K562 (cell line): Measurements from ENCODE around the gene MPV17L2. TPM values are rescaled to one million over a fixed set of nuclear protein-coding genes. Genes with fewer than 3 reads are reported as not detected.

ENCODE experiments used
- ADNP ChIP-seq: fragments of 200-800 bp; sonication (Bioruptor generic); IDR thresholded peaks from 2 replicates; pipeline ENCODE4 v1.6.1; 2016; ENCODE audit warnings: missing genetic modification characterization, missing compliant biosample characterization
- ARID1B ChIP-seq: fragments of 450-650 bp; IDR thresholded peaks from 2 replicates; pipeline ENCODE4 v1.6.1; 2016; ENCODE audit warnings: antibody characterized with exemption, mild to moderate bottlenecking, inconsistent platforms
- ASH1L ChIP-seq: fragments of 450-650 bp; IDR thresholded peaks from 2 replicates; pipeline ENCODE4 v1.6.1; 2018; ENCODE audit warnings: borderline replicate concordance, mild to moderate bottlenecking, low read depth; ENCODE audit not compliant: partially characterized antibody
- ATF1 ChIP-seq, 2 experiments: fragments of 450-650 bp in 1 of 2; IDR thresholded peaks; 2 replicates each; pipeline ENCODE4 v1.6.1; 2016; ENCODE audit warnings: missing compliant biosample characterization in 1 of 2, missing genetic modification characterization in 1 of 2
- CXXC5 ChIP-seq: fragments of 250-450 bp; sonication (Bioruptor Pico); IDR thresholded peaks from 2 replicates; pipeline ENCODE4 v1.8.0; 2022; ENCODE audit warnings: inconsistent platforms, mild to moderate bottlenecking, moderate library complexity
- ETV5 ChIP-seq: sonication (generic); formaldehyde crosslinking; IDR thresholded peaks from 2 replicates; pipeline ENCODE4 v1.4.0; 2020; ENCODE audit warnings: low read depth, mild to moderate bottlenecking, missing genetic modification reagents
- ETV6 ChIP-seq, 3 experiments: fragments of 150-350 bp in 1 of 3; sonication (generic) in 1 of 3; formaldehyde crosslinking in 1 of 3; IDR thresholded peaks; 2 replicates each; pipeline versions ENCODE4 v1.6.1 to v1.8.0; 2014 to 2022; ENCODE audit warnings: borderline replicate concordance in 2 of 3, low read depth in 2 of 3, antibody characterized with exemption in 1 of 3, low read length in 1 of 3, mild to moderate bottlenecking in 1 of 3, missing genetic modification reagents in 1 of 3
- MEF2D ChIP-seq: conservative IDR thresholded peaks from 2 replicates; pipeline ENCODE4 v1.6.1; 2016; ENCODE audit warnings: low read depth, missing genetic modification characterization, missing compliant biosample characterization
- MYC ChIP-seq, 2 experiments: fragments of 250-450 bp in 1 of 2; sonication (Bioruptor Pico) in 1 of 2; IDR thresholded peaks; 2 replicates each; pipeline versions ENCODE4 v1.5.1 to v1.6.1; 2012 to 2021; ENCODE audit warnings: low read depth in 2 of 2, borderline replicate concordance in 1 of 2, improper control_type of control experiment in 1 of 2, low read length in 1 of 2, mild to moderate bottlenecking in 1 of 2, moderate library complexity in 1 of 2
- NR0B1 ChIP-seq: fragments of 450-650 bp; IDR thresholded peaks from one replicate; pipeline ENCODE4 v1.6.1; 2018; ENCODE audit warnings: mild to moderate bottlenecking, moderate library complexity; ENCODE audit not compliant: partially characterized antibody
- PCBP2 ChIP-seq: fragments of 200-400 bp; formaldehyde crosslinking; IDR thresholded peaks from 2 replicates; pipeline ENCODE4 v1.6.1; 2018; ENCODE audit warnings: low read length, low read depth, mild to moderate bottlenecking, moderate library complexity; ENCODE audit not compliant: poor library complexity, severe bottlenecking
- PHF20 ChIP-seq: fragments of 450-650 bp; IDR thresholded peaks from 2 replicates; pipeline ENCODE4 v1.6.1; 2018; ENCODE audit not compliant: partially characterized antibody
- TAF9B ChIP-seq: fragments of 450-650 bp; IDR thresholded peaks from 2 replicates; pipeline ENCODE4 v1.6.1; 2018; ENCODE audit warnings: mild to moderate bottlenecking; ENCODE audit not compliant: partially characterized antibody
- THRB ChIP-seq: fragments of 450-650 bp; formaldehyde crosslinking; conservative IDR thresholded peaks from 2 replicates; pipeline ENCODE4 v1.4.0; 2022; ENCODE audit warnings: mild to moderate bottlenecking, missing genetic modification characterization
- ZC3H8 ChIP-seq: fragments of 450-650 bp; IDR thresholded peaks from 2 replicates; pipeline ENCODE4 v1.6.1; 2017
- ZNF354B ChIP-seq: fragments of 250-450 bp; sonication (Bioruptor Pico); IDR thresholded peaks from 2 replicates; pipeline ENCODE4 v1.4.0; 2020
- ZNF41 ChIP-seq: fragments of 250-450 bp; sonication (Bioruptor Pico); conservative IDR thresholded peaks from 2 replicates; pipeline ENCODE4 v1.4.0; 2020; ENCODE audit warnings: mild to moderate bottlenecking
- ZNF518B ChIP-seq: fragments of 250-450 bp; sonication (Bioruptor Pico); IDR thresholded peaks from 2 replicates; pipeline ENCODE4 v1.5.0; 2021; ENCODE audit warnings: mild to moderate bottlenecking, moderate library complexity
- ZNF778 ChIP-seq: fragments of 450-650 bp; formaldehyde crosslinking; IDR thresholded peaks from 2 replicates; pipeline ENCODE4 v1.4.0; 2020; ENCODE audit warnings: mild to moderate bottlenecking, moderate library complexity
- polyA plus RNA-seq, 8 experiments: library from polyadenylated mRNA; depleted of rRNA in 4 of 8; stranded (reverse) in 5 of 8; unstranded in 3 of 8; fragments of >200 nt; fragmentation: Nextera tagmentation in 2 of 8; fragmentation: Illumina TruSeq in 1 of 8; extraction: Ambion mirVana in 2 of 8; extraction: Trizol in 1 of 8; gene quantifications; 2 replicates each; pipeline versions ENCODE4 v1.2.1 to v1.2.3, GENCODE V29; 2011 to 2014; ENCODE audit warnings: inconsistent platforms in 1 of 8, missing spikeins in 1 of 8
- total RNA-seq, 7 experiments: library from RNA; depleted of rRNA in 6 of 7; stranded (reverse); fragments of >200 nt in 6 of 7; fragmentation: Illumina TruSeq in 2 of 7; extraction: Trizol in 2 of 7; gene quantifications; 2 replicates each; pipeline versions ENCODE4 v1.2.1 to v1.2.3, GENCODE V29; 2011 to 2021; ENCODE audit warnings: low replicate concordance in 1 of 7
- TF ChIP-seq, protein P1 (sequence below): fragments of 250-450 bp; sonication (Bioruptor Pico); IDR thresholded peaks from 2 replicates; pipeline ENCODE4 v1.4.0; 2020

MPV17L2 gene
- total and polyA plus RNA-seq, 9 of the 15 experiments (the other 6 are each of a cell fraction or from before 2014, with no cell fraction given), result 10.6 to 60.2 (median 28.5) TPM

GRCh38 chr19:18233224-18233825 is 40.3 kb downstream of the MPV17L2 start (continued):
- TF ChIP-seq ZNF41 (CRISPR knock-in tag) (no peak), ZNF518B (CRISPR knock-in tag) (no peak), ETV5 (CRISPR knock-in tag) (peak; percentile 81), MEF2D (peak; percentile 61; the same call in 1 of the 2 replicates), ZNF778 (CRISPR knock-in tag) (no peak), MYC (IDR thresholded peaks at IDR 0.05; ENCODE audit: low read depth, low read length) (0 out of 2 replicates have a peak, but pooled peaks have one; percentile 18), MYC (CRISPR knock-in tag; IDR thresholded peaks at IDR 0.05; ENCODE audit: borderline replicate concordance, low read depth) (no peak), ETV6 (IDR thresholded peaks at IDR 0.05; ENCODE audit: borderline replicate concordance in 1 of 2, low read depth in 2 of 2, low read length in 1 of 2) (no peak), ETV6 (CRISPR knock-in tag; IDR thresholded peaks at IDR 0.05; ENCODE audit: borderline replicate concordance) (0 out of 2 replicates have a peak, but pooled peaks have one; percentile 61), ADNP (tag) (no peak), ZC3H8 (no peak), PHF20 (no peak), PCBP2 (no peak), ASH1L (no peak), ARID1B (no peak), NR0B1 (no peak), THRB (no peak), ZNF354B (CRISPR knock-in tag) (no peak), CXXC5 (CRISPR knock-in tag) (peak; percentile 80), ATF1 (CRISPR knock-in tag; IDR thresholded peaks at IDR 0.05) (peak; percentile 47), ATF1 (tag; IDR thresholded peaks at IDR 0.05) (peak; percentile 54; the same call in 1 of the 2 replicates), TAF9B (no peak)
- TF ChIP-seq, protein P1, sequence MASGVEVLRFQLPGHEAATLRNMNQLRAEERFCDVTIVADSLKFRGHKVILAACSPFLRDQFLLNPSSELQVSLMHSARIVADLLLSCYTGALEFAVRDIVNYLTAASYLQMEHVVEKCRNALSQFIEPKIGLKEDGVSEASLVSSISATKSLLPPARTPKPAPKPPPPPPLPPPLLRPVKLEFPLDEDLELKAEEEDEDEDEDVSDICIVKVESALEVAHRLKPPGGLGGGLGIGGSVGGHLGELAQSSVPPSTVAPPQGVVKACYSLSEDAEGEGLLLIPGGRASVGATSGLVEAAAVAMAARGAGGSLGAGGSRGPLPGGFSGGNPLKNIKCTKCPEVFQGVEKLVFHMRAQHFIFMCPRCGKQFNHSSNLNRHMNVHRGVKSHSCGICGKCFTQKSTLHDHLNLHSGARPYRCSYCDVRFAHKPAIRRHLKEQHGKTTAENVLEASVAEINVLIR (CRISPR knock-in tag), result no peak
